Measurements from ENCODE around the gene SMU1. TPM values are rescaled to one million over a fixed set of nuclear protein-coding genes. Genes with fewer than 3 reads are reported as not detected.

SMU1 gene
- total RNA-seq, 1 experiment from 2014 or later = 30.3 TPM

DNA sequence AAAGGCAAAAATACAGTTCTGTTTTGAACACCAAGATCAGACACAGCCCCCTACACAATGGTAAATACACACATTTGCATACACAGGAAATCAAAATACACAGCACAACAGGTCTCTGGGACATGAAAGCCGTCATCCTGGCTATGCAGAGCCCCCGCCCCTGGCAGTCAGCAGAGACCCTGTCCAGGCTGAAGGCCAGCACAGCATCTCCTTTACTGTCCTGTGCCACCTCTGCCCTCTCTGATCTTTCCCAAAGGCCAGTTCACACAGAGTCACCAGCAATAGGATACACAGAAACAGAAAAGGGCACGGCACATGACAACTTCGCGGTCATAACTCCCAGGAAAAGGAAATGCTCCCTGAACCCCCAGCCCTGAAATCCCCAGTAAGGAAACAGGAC lies 34.2 kb upstream of the SMU1 start:
- in situ Hi-C loops (cut with HindIII; ENCODE audit: low pct_unique_long_range_greater_than_20kb, low sequenced_read_pairs) = no loop called here
- TSS peak; percentile 61 for BruUV-seq (replicated peaks)
- H3K27ac ChIP-seq (ENCODE audit: low read length) = no peak overlapping the region
- ATAC-seq (no peak), DNase-seq (ENCODE audit: low read depth, low spot score) (no peak)
- no peaks in the 10 kb centered on the region for H3K27me3 ChIP-seq (ENCODE audit: control insufficient read depth, insufficient read depth, low read length)
- intact Hi-C loops (cut with micrococcal nuclease; ENCODE audit: unreplicated experiment) = no loop called here
- POLR2A ChIA-PET = no interaction called here
- no peaks in the 10 kb centered on the region for H3K36me3 ChIP-seq (ENCODE audit: control insufficient read depth, insufficient read depth, low read length)
- TF ChIP-seq TCF7L2 (IDR thresholded peaks at IDR 0.05; ENCODE audit: low read depth, low read length) = no peak
- TF ChIP-seq, protein P1, sequence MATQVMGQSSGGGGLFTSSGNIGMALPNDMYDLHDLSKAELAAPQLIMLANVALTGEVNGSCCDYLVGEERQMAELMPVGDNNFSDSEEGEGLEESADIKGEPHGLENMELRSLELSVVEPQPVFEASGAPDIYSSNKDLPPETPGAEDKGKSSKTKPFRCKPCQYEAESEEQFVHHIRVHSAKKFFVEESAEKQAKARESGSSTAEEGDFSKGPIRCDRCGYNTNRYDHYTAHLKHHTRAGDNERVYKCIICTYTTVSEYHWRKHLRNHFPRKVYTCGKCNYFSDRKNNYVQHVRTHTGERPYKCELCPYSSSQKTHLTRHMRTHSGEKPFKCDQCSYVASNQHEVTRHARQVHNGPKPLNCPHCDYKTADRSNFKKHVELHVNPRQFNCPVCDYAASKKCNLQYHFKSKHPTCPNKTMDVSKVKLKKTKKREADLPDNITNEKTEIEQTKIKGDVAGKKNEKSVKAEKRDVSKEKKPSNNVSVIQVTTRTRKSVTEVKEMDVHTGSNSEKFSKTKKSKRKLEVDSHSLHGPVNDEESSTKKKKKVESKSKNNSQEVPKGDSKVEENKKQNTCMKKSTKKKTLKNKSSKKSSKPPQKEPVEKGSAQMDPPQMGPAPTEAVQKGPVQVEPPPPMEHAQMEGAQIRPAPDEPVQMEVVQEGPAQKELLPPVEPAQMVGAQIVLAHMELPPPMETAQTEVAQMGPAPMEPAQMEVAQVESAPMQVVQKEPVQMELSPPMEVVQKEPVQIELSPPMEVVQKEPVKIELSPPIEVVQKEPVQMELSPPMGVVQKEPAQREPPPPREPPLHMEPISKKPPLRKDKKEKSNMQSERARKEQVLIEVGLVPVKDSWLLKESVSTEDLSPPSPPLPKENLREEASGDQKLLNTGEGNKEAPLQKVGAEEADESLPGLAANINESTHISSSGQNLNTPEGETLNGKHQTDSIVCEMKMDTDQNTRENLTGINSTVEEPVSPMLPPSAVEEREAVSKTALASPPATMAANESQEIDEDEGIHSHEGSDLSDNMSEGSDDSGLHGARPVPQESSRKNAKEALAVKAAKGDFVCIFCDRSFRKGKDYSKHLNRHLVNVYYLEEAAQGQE (IDR thresholded peaks at IDR 0.05; ENCODE audit: insufficient read depth in 1 of 2, low read depth in 2 of 2, low read length in 1 of 2) = no peak
- TF ChIP-seq SIN3A (IDR thresholded peaks at IDR 0.05; ENCODE audit: borderline replicate concordance, insufficient read depth, low read depth, low read length) = no peak
- no peak for TF ChIP-seq POLR2AphosphoS5 (IDR thresholded peaks at IDR 0.05; ENCODE audit: low read depth, low read length)
- TF ChIP-seq, protein P2, sequence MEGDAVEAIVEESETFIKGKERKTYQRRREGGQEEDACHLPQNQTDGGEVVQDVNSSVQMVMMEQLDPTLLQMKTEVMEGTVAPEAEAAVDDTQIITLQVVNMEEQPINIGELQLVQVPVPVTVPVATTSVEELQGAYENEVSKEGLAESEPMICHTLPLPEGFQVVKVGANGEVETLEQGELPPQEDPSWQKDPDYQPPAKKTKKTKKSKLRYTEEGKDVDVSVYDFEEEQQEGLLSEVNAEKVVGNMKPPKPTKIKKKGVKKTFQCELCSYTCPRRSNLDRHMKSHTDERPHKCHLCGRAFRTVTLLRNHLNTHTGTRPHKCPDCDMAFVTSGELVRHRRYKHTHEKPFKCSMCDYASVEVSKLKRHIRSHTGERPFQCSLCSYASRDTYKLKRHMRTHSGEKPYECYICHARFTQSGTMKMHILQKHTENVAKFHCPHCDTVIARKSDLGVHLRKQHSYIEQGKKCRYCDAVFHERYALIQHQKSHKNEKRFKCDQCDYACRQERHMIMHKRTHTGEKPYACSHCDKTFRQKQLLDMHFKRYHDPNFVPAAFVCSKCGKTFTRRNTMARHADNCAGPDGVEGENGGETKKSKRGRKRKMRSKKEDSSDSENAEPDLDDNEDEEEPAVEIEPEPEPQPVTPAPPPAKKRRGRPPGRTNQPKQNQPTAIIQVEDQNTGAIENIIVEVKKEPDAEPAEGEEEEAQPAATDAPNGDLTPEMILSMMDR (IDR thresholded peaks at IDR 0.05) = no peak
- no peak overlapping the region for H3K4me3 ChIP-seq (ENCODE audit: low read depth in 2 of 2, low read length in 2 of 2)
- H3K9me3 ChIP-seq (ENCODE audit: control insufficient read depth, insufficient read depth, low read depth, low read length) = no peaks in the 10 kb centered on the region
- H3K4me1 ChIP-seq (ENCODE audit: control insufficient read depth, insufficient read depth, low read length) = no peaks in the 10 kb centered on the region
- CTCF ChIA-PET = interaction anchor here (0.6 kb wide), 1 partner anchor 101 kb away, joined by 5 read pairs; no protein-coding TSS in a partner anchor

DNA sequence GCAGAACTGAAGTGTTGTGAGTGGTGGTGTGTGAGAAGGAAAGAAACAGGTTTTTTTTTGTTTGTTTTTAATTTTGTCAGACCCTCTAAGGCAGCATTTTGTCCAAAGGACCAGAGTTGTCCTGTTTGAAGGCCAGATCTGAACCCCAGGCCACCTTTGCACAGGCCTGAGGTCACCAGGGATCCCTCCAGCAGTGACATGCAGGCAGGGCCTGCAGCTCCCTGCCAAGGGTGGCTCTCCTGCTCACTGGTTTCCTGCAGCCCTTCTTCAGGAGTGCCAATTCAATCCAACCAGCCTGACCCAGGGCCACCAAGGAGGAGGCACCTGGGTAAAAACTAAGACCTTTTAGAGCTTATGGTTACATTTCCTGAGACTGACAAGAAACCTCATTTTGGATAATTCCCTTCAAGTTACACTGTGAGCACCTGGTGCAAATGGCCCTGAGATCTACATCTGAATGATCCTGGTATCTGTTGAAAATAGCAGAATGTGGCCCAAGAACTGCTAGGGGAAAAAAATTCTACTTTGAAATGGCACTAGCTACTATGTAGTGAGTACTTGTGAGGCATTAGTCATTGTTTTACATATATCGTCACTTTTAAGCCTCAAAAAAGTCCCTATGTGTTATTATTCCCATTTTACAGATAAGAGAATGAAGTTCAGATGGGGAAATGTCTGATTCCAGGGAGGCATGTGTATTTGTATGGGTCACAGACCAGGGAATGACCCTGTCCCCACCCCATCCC lies 33.5 kb upstream of the SMU1 start:
- Histone ChIP-seq H3K27ac (ENCODE audit: low read length) (no peak overlapping the region), H3K9me3 (ENCODE audit: control insufficient read depth, insufficient read depth, low read depth, low read length) (no peaks in the 10 kb centered on the region), H3K36me3 (ENCODE audit: control insufficient read depth, insufficient read depth, low read length) (no peaks in the 10 kb centered on the region), H3K27me3 (ENCODE audit: control insufficient read depth, insufficient read depth, low read length) (no peaks in the 10 kb centered on the region), H3K4me3 (ENCODE audit: low read depth in 2 of 2, low read length in 2 of 2) (no peak overlapping the region), H3K4me1 (ENCODE audit: control insufficient read depth, insufficient read depth, low read length) (no peaks in the 10 kb centered on the region)
- CTCF ChIA-PET = interaction anchor here (0.6 kb wide), 1 partner anchor 101 kb away, joined by 5 read pairs; no protein-coding TSS in a partner anchor
- DNase-seq (ENCODE audit: low read depth, low spot score) (no peak), ATAC-seq (no peak)
- POLR2A ChIA-PET = no interaction called here
- in situ Hi-C loops (cut with HindIII; ENCODE audit: low pct_unique_long_range_greater_than_20kb, low sequenced_read_pairs) = no loop called here
- intact Hi-C loops (cut with micrococcal nuclease; ENCODE audit: unreplicated experiment) = no loop called here
- BruUV-seq (replicated peaks) = no TSS peak
- TF ChIP-seq TCF7L2 (IDR thresholded peaks at IDR 0.05; ENCODE audit: low read depth, low read length) (no peak), SIN3A (IDR thresholded peaks at IDR 0.05; ENCODE audit: borderline replicate concordance, insufficient read depth, low read depth, low read length) (no peak), POLR2AphosphoS5 (IDR thresholded peaks at IDR 0.05; ENCODE audit: low read depth, low read length) (no peak)
- TF ChIP-seq, protein P1 (IDR thresholded peaks at IDR 0.05; ENCODE audit: insufficient read depth in 1 of 2, low read depth in 2 of 2, low read length in 1 of 2) = no peak

All from Panc1 (cell line).